ENCODE data around the gene ATP8B4.
A peak's percentile ranks its signal among the peaks of the same experiment; 100 is the strongest.

Gene ATP8B4

DNA sequence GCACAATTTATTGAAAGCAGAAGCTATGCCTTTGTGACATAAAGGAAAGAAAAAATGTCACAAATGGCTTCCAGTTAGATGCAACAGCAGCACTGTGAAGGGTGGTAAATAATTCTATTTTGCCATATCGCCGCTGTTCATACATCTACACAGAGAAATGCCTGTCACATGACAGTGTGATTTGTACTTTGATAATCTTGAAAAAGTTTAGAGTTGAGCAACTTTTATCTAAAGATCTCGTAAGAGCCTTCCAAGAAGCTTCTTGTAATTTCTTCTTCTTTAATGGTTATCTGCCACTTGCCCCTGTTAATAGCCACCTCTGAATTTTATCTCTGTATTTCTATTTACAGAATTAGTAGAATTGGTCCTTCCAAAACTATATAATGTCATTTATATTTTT is 192.3 kb downstream of the ATP8B4 start:
- DNase-seq, result peak in 1 of 5 experiments; percentile 52

DNA sequence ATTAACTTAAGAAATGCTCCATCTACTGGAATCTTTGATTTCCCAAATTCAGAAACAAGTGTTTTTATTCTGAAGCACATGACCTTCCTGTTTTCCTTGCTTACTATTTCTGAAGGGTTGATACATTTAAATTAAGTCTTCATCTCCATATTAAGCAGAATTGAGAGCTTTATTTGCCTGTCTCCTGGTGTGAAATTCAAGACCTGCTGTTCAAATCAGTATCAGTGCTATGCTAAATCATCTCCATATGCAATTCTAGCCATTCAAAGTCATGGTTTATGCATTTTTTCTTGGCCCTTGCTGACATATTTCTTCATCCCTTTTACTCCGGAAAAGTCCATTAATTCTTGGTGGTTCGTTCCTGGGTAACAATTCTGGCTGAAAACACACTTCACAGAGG is 195.4 kb downstream of the ATP8B4 start:
- no peak for DNase-seq

DNA sequence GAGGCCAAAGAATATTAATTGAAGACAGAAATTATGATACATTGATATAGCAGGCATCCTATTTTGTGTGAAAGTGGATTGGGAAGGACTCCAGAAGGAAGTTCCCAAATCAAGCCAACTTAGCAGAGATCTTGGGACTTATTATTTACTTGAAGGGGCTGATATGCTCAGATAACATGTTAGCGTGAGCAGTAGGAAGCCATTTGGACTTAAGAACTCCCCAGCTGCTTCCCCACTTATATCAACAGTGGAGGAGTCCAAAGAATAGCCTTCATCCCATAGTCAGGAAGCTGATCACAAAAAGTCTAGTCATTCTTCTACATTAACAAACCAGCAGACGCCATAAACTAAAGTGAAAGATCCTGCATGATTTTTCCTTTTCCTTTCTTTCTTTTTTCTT is 200.0 kb downstream of the ATP8B4 start:
- DNase-seq, result no peak

DNA sequence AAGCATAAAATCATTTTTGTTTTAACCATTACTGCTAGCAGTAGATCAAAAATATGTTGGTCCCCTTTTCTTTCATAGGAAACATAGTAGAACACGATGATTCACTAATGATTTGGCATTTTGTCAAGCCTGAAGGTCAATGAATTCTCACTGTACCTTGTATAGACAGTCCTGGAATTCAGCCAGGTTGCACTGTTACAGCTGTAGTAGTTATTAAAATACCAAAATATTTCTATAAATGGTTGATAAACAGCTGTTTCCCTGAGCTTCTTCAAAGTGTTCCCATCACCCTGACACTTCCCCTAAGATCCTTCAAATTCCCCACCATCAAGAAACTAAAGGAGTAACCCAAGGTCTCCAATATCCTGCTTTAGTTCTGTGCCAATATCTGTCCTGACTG is 200.9 kb downstream of the ATP8B4 start:
- DNase-seq, result no peak

DNA sequence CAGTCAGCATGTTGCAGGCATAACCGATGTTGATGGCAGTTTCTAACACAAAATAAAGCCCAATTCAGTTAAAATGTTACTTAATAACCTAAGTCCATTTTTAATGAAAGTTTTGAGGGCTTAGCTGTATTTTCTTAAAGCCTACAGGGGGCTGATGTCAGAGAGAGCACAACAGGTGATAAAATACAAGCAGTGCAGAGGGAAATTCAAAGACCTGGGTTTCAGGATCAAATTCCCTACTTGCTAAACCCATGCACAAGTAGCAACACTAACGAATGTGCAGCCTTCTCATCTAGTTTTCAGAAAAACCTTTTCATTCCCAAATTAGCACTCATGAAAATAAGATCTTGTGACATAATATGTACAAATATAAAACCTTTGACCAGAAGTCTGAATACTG is 202.0 kb downstream of the ATP8B4 start:
- no peak for DNase-seq

DNA sequence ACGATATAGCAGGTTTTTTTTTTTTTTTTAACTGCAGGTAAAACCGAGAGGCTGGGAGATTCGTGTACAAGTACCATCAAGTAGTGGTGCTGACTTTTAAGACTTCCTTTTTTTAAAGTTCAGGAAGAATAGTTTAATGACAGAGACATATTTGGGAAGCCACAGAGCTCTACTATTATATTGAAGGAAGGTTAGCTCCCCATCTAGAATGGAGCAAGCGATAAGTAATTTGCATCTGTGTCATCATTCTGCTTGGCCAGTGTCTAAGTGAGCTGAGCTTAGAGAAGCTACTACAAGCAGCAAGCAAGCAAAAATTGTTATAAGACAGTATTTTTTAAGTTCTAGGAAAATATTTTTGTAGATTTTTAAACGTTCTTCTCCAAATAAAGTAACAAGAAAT is 203.2 kb downstream of the ATP8B4 start:
- DNase-seq, result no peak

DNA sequence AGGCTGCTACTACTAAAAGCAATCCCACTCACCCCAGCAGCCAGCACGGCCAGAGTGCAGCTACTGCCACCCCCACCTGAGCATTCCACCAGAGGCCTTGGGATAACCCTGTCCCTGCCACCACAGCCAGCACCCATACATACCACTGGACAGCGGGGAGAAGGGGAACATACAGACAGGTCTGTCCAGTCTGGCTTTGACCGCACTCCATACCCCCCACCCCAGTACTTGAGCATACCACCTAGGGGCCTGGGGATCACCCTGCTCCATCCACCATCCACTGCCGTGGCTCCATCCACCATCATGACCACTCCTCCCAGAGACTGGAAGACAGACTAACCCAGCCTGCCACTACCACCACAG is 210.1 kb downstream of the ATP8B4 start:
- DNase-seq, result no peak

DNA sequence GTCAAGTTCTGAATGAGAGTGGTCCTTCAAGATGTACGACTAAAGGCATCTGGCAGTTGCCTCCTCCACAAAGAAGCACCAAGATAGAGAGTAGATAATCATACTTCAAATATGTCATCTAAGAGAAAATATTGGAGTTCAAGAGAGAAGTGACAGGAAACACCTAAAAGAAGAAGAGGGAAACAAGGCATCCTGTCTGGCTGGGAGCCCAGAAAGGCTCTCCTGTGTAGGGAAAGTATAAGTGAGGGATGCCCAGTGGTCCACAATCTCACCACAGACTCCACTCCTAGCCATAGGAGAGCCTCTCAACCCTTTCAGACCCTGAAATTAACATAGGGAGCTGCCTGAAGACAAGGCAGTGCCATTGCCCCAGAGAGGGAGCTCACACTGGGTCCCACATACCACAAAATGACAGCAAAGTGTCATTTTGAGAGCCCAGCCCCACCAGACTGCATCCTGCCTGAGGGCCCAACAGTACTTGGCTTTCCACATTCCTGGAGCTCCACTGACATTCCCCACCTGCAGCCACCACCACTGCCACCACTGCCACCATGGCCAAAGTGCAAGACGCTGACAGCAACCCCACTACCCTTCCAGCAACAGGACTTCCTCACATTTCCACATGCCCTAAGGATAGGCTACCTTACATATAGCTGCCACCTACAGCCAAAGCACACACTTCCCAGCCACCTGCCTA is 210.6 kb downstream of the ATP8B4 start:
- DNase-seq, result no peak

DNA sequence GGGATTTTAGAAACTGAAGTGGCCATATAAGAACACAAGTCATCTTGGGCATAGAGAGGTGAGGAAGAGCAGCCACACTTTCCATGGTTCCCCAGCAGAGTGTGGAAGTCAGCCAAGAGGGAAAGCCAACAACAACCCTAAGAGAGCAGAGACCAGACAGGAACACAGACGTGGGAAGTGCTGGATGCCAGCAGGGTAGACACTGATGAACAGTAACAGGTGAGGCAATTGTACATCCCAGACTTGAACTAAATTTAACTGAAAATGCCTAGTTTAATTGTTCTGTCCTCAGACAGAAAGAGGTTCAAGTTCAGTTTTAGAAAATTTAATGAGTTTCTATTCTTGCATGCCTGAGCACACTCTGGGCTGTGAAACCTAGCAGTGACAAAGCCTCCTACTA is 212.1 kb downstream of the ATP8B4 start:
- DNase-seq, result no peak

DNA sequence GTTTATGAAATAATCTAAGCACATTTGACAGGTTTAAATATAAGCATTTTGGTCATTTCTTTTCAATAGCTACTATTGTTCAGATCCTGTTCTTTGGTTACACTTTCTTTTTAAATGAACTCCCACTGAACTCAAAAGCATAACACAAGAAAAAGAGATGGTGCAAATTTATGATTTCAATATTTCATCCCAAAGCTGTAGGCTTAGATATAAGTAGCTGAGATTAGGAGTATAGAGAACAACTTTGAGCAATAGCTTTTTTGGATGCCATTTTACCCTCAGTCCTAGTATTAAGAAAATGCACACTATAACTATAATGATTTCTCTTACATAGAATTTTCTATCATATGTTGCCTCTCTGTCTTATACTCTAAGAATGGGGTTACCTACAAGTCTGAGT is 213.8 kb downstream of the ATP8B4 start:
- no peak for DNase-seq

DNA sequence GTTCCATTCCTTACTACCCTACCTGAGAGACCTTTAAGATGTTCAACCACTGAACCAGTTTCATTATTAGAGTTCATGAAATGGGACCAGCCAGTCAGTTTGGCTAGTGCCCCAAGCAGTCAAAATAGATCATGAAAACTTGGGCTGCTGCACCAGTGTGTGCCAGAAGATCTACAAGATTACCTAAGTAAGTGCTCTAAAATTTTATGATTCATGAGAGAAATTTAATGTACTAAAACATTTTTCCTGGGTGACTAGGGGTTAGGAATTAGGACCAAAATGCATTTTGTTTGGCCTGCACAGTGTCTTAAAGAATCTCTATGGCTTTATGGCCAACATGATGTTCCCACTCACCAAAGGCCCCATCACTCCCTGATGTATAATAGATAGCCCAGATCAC is 214.7 kb downstream of the ATP8B4 start:
- no peak for DNase-seq

DNA sequence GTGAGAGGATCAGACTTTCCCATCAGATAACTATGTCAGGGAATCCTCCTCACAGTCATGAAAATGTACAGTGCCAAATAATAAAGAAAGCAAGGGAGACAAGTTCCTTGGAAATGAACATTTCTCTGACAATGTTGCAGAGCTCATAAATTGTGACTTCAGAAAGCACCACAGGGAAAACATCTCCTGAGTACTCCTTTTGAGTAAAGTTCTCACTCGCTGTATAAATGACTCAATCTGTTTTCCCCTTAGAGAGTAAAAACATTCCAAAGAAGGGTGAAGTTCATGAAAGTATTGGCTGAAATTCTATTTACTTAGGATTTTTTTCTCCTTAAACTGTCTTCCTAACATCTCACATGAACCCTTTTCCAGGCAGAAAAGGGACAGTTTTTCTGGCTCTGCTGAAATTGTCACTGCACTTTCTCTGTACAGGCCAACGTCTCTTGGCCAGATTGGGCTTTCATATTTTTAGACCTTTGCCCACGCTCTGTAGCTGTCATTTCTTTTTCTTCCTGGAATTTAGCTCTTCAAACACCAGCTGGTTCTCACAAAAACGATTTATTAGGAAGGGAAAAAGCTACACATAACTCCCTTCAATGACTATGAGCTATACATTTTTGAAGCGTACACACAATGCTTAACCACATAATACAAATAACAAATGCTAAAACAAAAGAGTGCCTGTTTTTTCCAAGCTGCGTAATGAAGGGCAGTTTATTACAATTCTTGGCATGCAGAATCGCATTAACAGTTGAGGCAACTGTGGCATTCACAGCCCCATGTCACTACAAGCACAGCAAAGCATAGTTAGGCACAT is 216.1 kb downstream of the ATP8B4 start:
- DNase-seq, result no peak

DNA sequence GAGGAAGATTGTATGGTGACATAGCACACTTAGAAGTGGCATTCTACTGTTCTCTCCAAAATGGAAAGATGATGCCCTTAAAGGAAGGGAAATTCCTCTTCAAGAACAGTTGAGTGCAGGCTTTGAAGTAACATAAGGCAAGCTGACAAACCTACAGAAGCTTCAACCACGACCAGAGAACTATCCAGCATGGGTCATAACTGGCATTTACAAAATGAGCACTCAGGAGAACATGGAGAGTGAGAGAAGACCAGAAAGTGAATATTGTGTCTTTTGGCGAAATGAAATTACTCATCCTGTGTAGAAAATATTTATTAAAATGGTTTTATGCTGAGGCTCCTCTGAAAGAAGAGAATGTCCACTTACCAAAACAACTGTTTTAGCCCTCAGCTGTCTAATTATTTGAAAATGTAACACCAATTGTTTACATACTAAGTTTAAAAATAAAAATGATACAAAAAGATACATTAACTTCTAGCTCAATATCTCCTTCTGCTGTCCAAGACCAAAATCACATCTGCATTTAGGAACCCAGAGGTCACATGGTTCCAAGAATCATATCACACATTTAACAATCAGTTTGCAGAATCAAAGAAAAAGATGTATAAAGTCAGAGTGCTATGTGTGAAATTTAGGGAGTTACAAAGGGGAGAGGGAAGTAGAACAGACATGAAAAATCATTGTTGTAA is 216.9 kb downstream of the ATP8B4 start:
- DNase-seq, result peak in 1 of 5 experiments; percentile 3

DNA sequence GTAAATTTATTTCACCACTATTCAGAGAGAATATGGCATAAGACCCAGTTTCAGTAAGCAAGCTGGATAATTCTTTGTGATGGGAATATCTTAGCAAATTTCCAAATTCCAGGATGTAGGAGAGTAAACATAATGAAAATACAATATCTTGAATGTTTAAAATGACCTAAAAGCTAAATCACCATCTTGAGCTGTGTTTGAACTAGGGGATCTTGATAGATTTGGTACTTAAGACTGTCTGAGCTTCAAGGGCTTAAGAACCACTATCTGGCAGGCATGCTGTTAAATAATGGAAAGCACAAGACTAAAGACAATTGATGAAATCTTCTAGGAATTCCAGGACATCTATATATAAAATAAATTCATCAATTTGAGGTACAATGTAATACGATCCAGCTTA is 217.7 kb downstream of the ATP8B4 start:
- DNase-seq, result no peak

DNA sequence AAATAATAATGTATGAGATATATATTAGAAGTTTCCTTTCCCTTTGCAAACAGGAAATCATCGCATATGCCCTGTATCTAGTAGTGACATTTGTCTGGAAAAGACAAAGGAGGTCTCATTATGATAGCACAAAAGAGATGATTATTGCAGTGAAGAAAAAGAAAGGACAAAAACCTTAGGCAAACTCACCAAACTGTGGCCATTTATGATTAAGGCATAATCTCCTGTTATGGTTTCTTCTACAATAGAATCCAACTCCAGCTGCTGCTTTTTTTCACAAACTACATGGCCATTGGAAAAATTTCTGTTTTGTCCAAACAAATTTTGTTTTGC is 218.2 kb downstream of the ATP8B4 start:
- no peak for DNase-seq

DNA sequence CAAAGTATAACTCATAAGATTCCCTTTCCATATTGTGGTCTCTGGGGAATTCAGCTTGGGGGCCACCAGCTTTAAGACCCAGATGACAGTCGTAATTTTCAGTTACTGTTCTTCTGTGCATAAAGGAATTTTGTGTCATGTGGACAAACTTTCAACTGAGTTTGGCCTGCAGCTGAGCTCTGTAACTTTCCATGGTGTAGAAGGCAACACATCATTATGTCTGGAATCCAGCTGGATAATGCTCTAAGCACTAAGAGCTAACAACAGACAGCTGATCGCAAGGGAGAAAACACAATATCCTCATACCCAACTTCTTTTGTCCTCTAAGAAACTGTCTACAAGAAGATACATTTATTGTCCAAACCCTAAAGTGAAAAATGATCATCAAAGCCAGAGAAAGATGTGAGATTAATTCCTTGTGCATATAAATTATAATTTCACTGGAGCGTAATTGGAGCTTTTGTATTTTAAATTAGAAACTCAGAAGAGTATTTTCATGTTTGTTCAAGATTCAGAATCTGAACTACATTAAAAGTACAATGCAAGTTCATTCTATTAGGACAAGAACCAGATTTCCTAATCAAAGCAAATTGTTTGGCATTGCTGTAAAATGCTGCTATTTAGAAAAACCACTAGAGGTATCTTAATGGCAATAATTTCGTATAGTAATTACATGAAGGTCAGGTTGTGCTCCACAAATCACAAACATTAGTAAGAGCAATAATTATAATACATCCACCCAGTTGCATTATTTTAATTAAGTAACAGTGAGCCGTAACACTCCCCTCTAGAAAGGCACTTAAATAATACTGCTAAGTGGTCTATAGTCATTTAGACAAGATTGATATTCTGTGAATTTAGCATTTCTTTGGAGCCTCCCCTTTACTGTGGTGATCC is 218.8 kb downstream of the ATP8B4 start:
- no peak for DNase-seq

DNA sequence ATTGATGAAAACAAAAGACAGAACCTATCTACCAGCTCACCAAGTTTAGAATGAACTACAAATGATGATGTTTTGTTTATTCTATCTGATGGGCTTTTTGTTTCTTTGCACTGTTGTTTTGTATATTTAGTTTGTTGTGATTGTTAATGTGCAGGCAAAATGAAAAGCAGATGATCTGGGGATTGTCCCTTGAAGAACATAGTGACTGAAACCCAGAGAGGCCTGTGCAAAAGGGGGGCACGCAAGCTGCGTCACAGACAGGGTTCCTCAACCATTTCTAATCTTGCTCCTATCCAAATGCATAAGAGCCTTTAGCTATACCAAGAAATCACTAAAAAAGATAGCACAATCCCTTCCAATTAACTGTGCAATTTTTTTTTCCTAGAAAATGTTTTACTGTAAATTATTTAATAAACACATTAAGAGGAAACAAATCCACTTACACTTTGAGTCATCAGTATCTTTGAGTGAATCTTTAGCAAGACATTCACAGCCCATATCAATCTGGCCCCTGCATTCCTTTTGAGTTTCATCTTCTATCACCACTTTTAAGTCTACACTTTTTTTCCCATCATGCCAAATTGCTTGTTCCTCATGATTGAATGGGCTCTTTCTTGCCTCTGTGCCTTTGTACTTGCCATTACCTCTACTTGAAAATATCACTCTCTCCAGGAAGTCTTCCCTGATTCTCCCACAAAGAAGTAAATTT is 220.3 kb downstream of the ATP8B4 start:
- DNase-seq, result peak in 1 of 5 experiments; percentile 46

DNA sequence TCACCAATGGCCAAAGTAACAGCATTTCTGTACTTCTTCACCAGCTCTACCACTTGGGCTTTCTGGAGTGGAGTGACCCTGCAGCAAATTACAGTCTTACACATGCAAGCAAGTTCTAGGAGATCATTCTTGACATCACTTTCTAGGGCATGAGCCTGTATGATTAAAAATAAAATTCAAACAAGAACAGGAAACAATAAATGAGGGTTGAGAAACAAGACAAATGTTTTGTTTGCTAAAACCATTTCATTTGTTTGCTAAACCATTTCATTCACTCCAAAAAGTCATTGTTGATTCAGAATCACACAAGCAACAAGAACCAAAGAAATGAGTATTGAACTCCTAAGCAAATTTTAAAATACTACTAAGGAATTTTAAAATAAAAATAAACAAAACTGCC is 220.9 kb downstream of the ATP8B4 start:
- no peak for DNase-seq

DNA sequence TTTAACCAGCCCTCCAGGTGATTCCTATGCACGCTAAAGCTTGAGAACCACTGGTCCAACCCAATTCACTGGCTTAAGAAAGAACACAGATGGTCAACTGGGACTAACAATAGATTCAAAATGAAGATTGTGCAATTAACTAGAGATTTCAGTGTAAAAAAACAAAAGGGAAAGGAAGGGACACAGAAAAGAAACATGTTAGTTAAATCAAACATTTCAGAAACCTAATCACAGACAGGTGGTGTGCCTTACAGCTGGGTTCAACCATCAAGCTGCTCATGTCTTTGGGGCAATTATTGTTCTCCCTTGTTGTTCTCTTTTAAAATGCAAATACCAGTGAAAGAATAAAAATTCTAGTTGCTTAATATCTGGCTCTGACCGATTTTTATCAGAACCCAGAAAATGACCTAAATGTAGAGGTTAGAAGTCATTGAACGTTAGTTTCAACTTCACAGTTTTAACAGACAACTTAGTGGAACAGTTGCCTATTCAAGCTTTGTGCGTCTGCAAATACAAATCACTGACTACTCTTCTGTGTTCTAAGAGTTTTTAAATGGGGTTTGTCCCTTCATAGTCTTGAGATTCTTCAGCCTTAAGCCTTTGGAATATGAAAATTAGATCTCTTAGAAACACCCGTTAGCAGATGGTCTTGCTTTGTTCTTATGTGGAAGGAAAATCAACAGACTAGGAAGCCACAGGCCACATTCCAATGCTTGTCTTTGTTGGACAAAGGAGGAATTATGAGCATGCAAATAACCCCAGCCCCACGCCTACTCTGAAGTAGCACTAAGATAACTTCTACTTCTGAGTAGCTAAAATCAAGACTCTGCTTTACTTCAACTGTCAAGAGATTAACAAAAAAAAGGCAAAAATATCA is 223.4 kb downstream of the ATP8B4 start:
- DNase-seq, result no peak

DNA sequence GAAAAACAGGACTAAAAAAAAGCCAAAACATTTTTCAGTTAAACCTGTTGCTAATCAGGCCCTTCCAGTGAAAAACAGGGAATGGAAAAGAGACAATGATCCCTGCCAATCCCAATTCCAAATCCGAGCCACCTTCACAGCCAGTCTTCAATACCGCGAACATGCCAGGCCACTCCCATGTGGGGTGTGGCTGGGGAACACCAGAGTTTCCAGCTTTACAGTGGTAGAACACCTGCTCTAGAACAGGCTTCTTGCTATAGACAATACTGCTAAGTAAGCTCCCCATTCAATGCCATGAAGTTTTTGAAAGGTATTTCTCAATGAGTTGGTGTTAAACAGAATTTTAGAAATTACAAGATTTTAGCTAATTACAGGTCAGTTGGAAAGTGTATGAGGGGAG is 228.3 kb downstream of the ATP8B4 start:
- DNase-seq, result no peak

DNA sequence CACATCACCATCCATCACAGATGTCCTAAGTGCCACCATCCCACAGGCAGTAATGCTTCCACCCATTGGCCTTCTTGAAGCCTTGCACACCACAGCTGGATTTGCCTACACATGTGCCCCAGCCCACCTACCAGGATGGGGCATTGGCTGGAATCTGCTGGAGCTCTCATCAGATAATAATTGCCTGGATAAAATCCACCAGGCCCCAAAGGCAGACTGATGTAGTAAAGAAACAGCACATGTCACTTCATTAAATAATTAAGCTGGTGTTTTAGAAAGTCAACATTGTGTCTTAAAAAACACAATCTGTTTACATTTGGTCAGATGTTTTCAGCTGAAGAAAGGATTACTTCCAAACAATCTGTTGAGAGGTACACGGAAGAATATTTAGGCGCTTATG is 229.5 kb downstream of the ATP8B4 start:
- no peak for DNase-seq

Data from T-helper 2 cell (primary cell).